ENCODE results near the gene PRKAG2. TPM values are rescaled to one million over a fixed set of nuclear protein-coding genes. Genes with fewer than 3 reads are reported as not detected.

The PRKAG2 gene
- total and polyA plus RNA-seq, 2 of the 13 experiments (the other 11 are each of a cell fraction or from before 2014, with no cell fraction given): 0.90 to 1.3 TPM

DNA sequence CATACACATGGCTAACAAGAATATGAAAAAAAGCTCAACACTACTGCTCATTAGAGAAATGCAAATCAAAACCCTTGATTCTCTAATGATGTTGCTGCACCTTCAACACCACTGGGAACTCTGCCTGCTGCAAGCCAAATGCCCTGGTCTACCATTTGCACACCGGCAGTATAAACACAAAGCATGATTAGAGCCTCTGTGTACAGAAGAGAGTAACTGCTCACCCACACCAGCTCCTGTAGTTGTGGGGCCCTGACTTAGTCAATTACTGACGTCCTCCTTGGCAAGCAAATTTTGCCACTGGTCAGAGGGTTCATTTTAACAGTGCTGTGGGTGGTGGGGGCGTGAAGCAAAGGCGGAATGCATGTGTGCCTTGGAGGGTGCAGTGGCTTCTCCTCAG is 261.1 kb downstream of the PRKAG2 start (continued):
- TF ChIP-seq, protein P1, sequence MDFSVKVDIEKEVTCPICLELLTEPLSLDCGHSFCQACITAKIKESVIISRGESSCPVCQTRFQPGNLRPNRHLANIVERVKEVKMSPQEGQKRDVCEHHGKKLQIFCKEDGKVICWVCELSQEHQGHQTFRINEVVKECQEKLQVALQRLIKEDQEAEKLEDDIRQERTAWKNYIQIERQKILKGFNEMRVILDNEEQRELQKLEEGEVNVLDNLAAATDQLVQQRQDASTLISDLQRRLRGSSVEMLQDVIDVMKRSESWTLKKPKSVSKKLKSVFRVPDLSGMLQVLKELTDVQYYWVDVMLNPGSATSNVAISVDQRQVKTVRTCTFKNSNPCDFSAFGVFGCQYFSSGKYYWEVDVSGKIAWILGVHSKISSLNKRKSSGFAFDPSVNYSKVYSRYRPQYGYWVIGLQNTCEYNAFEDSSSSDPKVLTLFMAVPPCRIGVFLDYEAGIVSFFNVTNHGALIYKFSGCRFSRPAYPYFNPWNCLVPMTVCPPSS (IDR thresholded peaks at IDR 0.05): no peak

DNA sequence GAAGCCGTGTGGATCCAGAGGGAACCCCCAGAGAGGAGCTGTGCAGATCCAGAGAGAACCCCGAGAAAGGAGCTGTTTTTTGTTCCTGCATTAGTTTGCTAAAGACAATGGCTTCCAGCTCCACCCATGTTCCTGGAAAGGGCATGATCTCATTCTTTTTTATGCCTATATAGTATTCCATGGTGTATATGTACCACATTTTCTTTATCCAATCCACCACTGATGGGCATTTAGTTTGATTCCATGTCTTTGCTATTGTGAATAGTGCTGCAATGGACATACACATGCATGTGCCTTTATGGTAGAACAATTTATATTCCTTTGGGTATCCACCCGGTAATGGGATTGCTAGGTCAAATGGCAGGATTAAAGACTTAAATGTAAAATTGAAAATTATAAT is 261.9 kb downstream of the PRKAG2 start:
- in situ Hi-C loops (cut with HindIII; ENCODE audit: extremely low pct_ligation_motif_present, low pct_unique_long_range_greater_than_20kb): no loop called here
- no peaks in the 10 kb centered on the region for H3K79me2 ChIP-seq (ENCODE audit: insufficient read depth, low read length)

More for the DNA sequence above, 261.9 kb downstream of the PRKAG2 start:
- ChIA-PET POLR2A (no interaction called here), CTCF (ENCODE audit: low intra/inter-chr PET ratio, low total read pairs) (no interaction called here)
- H3K9ac ChIP-seq (ENCODE audit: insufficient read depth, low read depth, low read length): no peak overlapping the region
- no peaks in the 10 kb centered on the region for H4K20me1 ChIP-seq (ENCODE audit: insufficient read depth, low read length)
- 57% methylated on average over 3 of the region's 3 CpGs for WGBS (ENCODE audit: low lambda C conversion rate)
- ATAC-seq (no peak), DNase-seq (ENCODE audit: low spot score) (no peak), FAIRE-seq (no peak)
- intact Hi-C loops (cut with micrococcal nuclease; ENCODE audit: unreplicated experiment): no loop called here
- H3K9me3 ChIP-seq (ENCODE audit: low read length): no peaks in the 10 kb centered on the region
- H3K36me3 ChIP-seq (replicated peaks in 1 of 2; ENCODE audit: control insufficient read depth in 1 of 2, insufficient read depth in 2 of 2, low read length in 2 of 2): no peaks in the 10 kb centered on the region
- no TSS peak for BruUV-seq (replicated peaks)
- TF ChIP-seq ZNF577 (CRISPR knock-in tag; IDR thresholded peaks at IDR 0.05; ENCODE audit: borderline replicate concordance, low read depth): no peak
- TF ChIP-seq, protein P2, sequence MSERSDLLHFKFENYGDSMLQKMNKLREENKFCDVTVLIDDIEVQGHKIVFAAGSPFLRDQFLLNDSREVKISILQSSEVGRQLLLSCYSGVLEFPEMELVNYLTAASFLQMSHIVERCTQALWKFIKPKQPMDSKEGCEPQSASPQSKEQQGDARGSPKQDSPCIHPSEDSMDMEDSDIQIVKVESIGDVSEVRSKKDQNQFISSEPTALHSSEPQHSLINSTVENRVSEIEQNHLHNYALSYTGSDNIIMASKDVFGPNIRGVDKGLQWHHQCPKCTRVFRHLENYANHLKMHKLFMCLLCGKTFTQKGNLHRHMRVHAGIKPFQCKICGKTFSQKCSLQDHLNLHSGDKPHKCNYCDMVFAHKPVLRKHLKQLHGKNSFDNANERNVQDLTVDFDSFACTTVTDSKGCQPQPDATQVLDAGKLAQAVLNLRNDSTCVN (CRISPR knock-in tag; IDR thresholded peaks at IDR 0.05; ENCODE audit: borderline replicate concordance): no peak
- no peak for TF ChIP-seq ZNF33A (CRISPR knock-in tag; IDR thresholded peaks at IDR 0.05; ENCODE audit: borderline replicate concordance)
- TF ChIP-seq, protein P3, sequence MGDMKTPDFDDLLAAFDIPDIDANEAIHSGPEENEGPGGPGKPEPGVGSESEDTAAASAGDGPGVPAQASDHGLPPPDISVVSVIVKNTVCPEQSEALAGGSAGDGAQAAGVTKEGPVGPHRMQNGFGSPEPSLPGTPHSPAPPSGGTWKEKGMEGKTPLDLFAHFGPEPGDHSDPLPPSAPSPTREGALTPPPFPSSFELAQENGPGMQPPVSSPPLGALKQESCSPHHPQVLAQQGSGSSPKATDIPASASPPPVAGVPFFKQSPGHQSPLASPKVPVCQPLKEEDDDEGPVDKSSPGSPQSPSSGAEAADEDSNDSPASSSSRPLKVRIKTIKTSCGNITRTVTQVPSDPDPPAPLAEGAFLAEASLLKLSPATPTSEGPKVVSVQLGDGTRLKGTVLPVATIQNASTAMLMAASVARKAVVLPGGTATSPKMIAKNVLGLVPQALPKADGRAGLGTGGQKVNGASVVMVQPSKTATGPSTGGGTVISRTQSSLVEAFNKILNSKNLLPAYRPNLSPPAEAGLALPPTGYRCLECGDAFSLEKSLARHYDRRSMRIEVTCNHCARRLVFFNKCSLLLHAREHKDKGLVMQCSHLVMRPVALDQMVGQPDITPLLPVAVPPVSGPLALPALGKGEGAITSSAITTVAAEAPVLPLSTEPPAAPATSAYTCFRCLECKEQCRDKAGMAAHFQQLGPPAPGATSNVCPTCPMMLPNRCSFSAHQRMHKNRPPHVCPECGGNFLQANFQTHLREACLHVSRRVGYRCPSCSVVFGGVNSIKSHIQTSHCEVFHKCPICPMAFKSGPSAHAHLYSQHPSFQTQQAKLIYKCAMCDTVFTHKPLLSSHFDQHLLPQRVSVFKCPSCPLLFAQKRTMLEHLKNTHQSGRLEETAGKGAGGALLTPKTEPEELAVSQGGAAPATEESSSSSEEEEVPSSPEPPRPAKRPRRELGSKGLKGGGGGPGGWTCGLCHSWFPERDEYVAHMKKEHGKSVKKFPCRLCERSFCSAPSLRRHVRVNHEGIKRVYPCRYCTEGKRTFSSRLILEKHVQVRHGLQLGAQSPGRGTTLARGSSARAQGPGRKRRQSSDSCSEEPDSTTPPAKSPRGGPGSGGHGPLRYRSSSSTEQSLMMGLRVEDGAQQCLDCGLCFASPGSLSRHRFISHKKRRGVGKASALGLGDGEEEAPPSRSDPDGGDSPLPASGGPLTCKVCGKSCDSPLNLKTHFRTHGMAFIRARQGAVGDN (CRISPR knock-in tag; IDR thresholded peaks at IDR 0.05): no peak
- no peak for TF ChIP-seq ATF7-NPFF (CRISPR knock-in tag; IDR thresholded peaks at IDR 0.05; ENCODE audit: low read depth)
- no peak overlapping the region for H3K27ac ChIP-seq (ENCODE audit: extremely low read length, insufficient read depth, low read length)
- no peak overlapping the region for H3K4me2 ChIP-seq (ENCODE audit: low read depth, low read length)
- no peak overlapping the region for H2AFZ ChIP-seq (ENCODE audit: low read length)
- H3K4me3 ChIP-seq (replicated peaks in 1 of 3; ENCODE audit: insufficient read depth in 1 of 3, low read depth in 2 of 3, low read length in 3 of 3): no peak overlapping the region
- no peaks in the 10 kb centered on the region for H3K27me3 ChIP-seq (ENCODE audit: control insufficient read depth in 1 of 2, insufficient read depth in 2 of 2, low read length in 2 of 2)
- no peaks in the 10 kb centered on the region for H3K4me1 ChIP-seq (ENCODE audit: insufficient read depth, low read length)
